Common myeloid progenitor, CD34-positive (primary cell): ENCODE results near the gene FDCSP.

Source experiments
- CTCF ChIA-PET: fragments of 350-600 bp; sonication (Branson Sonifier 250); formaldehyde crosslinking; loops from one replicate; lab custom pipeline; 2021; ENCODE audit warnings: antibody characterized with exemption; lab: Charles Lee
- POLR2A ChIA-PET: fragments of 350-600 bp; sonication (Branson Sonifier 250); formaldehyde crosslinking; loops from one replicate; lab custom pipeline; 2021; ENCODE audit warnings: antibody characterized with exemption; lab: Charles Lee
- DNase-seq, 3 donors: peaks; one replicate each; pipeline versions ENCODE4 v3.0.0 to v3.0.0-alpha.2; 2013
- H3K27ac ChIP-seq, 2 experiments: 1 replicate in 1 of 2; 2 replicates in 1 of 2; pipeline ENCODE4 v1.7.0; 2013; ENCODE audit warnings: inconsistent platforms in 2 of 2, low read length in 2 of 2, mild to moderate bottlenecking in 2 of 2, low read depth in 1 of 2, moderate library complexity in 1 of 2; ENCODE audit not compliant: severe bottlenecking in 2 of 2, insufficient read depth in 1 of 2, poor library complexity in 1 of 2
- H3K27me3 ChIP-seq, 5 experiments: replicated peaks in 2 of 5; 1 replicate in 3 of 5; 2 replicates in 2 of 5; pipeline versions ENCODE4 v1.6.1 to v1.7.0; 2013; ENCODE audit warnings: low read length in 4 of 5, mild to moderate bottlenecking in 2 of 5, moderate library complexity in 2 of 5, inconsistent platforms in 1 of 5; ENCODE audit not compliant: insufficient read depth in 5 of 5, control insufficient read depth in 4 of 5
- H3K36me3 ChIP-seq, 4 experiments: 1 replicate in 2 of 4; 2 replicates in 2 of 4; pipeline versions ENCODE4 v1.6.1 to v1.7.0; 2013; ENCODE audit warnings: low read length in 3 of 4, control low read depth in 1 of 4, mild to moderate bottlenecking in 1 of 4; ENCODE audit not compliant: control insufficient read depth in 4 of 4, insufficient read depth in 4 of 4
- H3K4me1 ChIP-seq, 4 experiments: 1 replicate in 3 of 4; 2 replicates in 1 of 4; pipeline versions ENCODE4 v1.6.1 to v1.7.1; 2013; ENCODE audit warnings: low read length in 3 of 4, mild to moderate bottlenecking in 3 of 4, control low read depth in 1 of 4, inconsistent platforms in 1 of 4, moderate library complexity in 1 of 4; ENCODE audit not compliant: control insufficient read depth in 4 of 4, insufficient read depth in 4 of 4; ENCODE audit errors: control extremely low read depth in 1 of 4
- H3K4me3 ChIP-seq, 7 experiments: 1 replicate in 4 of 7; 2 replicates in 3 of 7; pipeline versions ENCODE4 v1.5.1 to v1.7.0; 2013; ENCODE audit warnings: mild to moderate bottlenecking in 7 of 7, low read length in 6 of 7, moderate library complexity in 6 of 7, inconsistent platforms in 2 of 7, low read depth in 2 of 7, control low read depth in 1 of 7; ENCODE audit not compliant: insufficient read depth in 4 of 7, control insufficient read depth in 1 of 7; ENCODE audit errors: extremely low read depth in 1 of 7
- H3K9me3 ChIP-seq, 5 experiments: 1 replicate in 4 of 5; 2 replicates in 1 of 5; pipeline versions ENCODE4 v1.6.1 to v1.7.1; 2013; ENCODE audit warnings: low read length in 4 of 5, mild to moderate bottlenecking in 2 of 5, inconsistent platforms in 1 of 5, low read depth in 1 of 5, moderate library complexity in 1 of 5; ENCODE audit not compliant: control insufficient read depth in 4 of 5, insufficient read depth in 2 of 5; ENCODE audit errors: control extremely low read depth in 1 of 5
- WGBS: methylation state at CpG from one replicate; pipeline ENCODE4 v1.1.5; 2013; ENCODE audit not compliant: insufficient coverage; 5-methylcytosine and 5-hydroxymethylcytosine counted together

The FDCSP gene

GRCh38 chr4:70183168-70183939, 42.6 kb upstream of the FDCSP start:
- H3K27me3 ChIP-seq = no peaks in the 10 kb centered on the region
- no peak overlapping the region for H3K27ac ChIP-seq
- no peak overlapping the region for H3K4me3 ChIP-seq
- ChIA-PET POLR2A (no interaction called here), CTCF (interaction anchor here (1.0 to 1.8 kb wide), 3 partner anchors 21 to 493 kb away, joined by 3 to 7 read pairs (median 4); no protein-coding TSS in a partner anchor)
- DNase-seq = peak; percentile 57 to 77 (median 75)
- 31% methylated on average over 4 of the region's 6 CpGs for WGBS
- H3K9me3 ChIP-seq = no peaks in the 10 kb centered on the region
- H3K36me3 ChIP-seq = no peaks in the 10 kb centered on the region
- no peaks in the 10 kb centered on the region for H3K4me1 ChIP-seq

- H3K36me3 ChIP-seq = no peaks in the 10 kb centered on the region
- no peaks in the 10 kb centered on the region for H3K9me3 ChIP-seq
- ChIA-PET POLR2A (no interaction called here), CTCF (interaction anchor here (1.0 to 1.8 kb wide), 3 partner anchors 20 to 493 kb away, joined by 3 to 7 read pairs (median 4); no protein-coding TSS in a partner anchor)
- DNase-seq = no peak
- H3K27me3 ChIP-seq = no peaks in the 10 kb centered on the region
- no peaks in the 10 kb centered on the region for H3K4me1 ChIP-seq
- H3K4me3 ChIP-seq = no peak overlapping the region
- no peak overlapping the region for H3K27ac ChIP-seq
- no CpG with 5 or more reads among the region's 1 CpG for WGBS
These were observed 42.0 kb upstream of the FDCSP start for GRCh38 chr4:70183940-70184246.

GRCh38 chr4:70187216-70187615, 38.7 kb upstream of the FDCSP start:
- H3K9me3 ChIP-seq = no peaks in the 10 kb centered on the region
- no peaks in the 10 kb centered on the region for H3K27me3 ChIP-seq
- WGBS = no CpG with 5 or more reads among the region's 1 CpG
- H3K27ac ChIP-seq = no peak overlapping the region
- POLR2A ChIA-PET = no interaction called here
- H3K36me3 ChIP-seq = no peaks in the 10 kb centered on the region
- H3K4me1 ChIP-seq = no peaks in the 10 kb centered on the region
- CTCF ChIA-PET = no interaction called here
- no peak for DNase-seq
- no peak overlapping the region for H3K4me3 ChIP-seq

GRCh38 chr4:70190579-70190978, 35.3 kb upstream of the FDCSP start:
- Histone ChIP-seq H3K4me3 (no peak overlapping the region), H3K9me3 (no peaks in the 10 kb centered on the region), H3K4me1 (no peaks in the 10 kb centered on the region), H3K27ac (no peak overlapping the region), H3K27me3 (no peaks in the 10 kb centered on the region), H3K36me3 (no peaks in the 10 kb centered on the region)
- ChIA-PET CTCF (no interaction called here), POLR2A (no interaction called here)
- no CpG with 5 or more reads among the region's 1 CpG for WGBS
- no peak for DNase-seq

GRCh38 chr4:70191647-70192046, 34.3 kb upstream of the FDCSP start:
- no peak for DNase-seq
- H3K9me3 ChIP-seq = no peaks in the 10 kb centered on the region
- WGBS = no CpG with 5 or more reads among the region's 1 CpG
- H3K4me1 ChIP-seq = no peaks in the 10 kb centered on the region
- no peak overlapping the region for H3K27ac ChIP-seq
- no peaks in the 10 kb centered on the region for H3K27me3 ChIP-seq
- H3K4me3 ChIP-seq = no peak overlapping the region
- no peaks in the 10 kb centered on the region for H3K36me3 ChIP-seq
- POLR2A ChIA-PET = no interaction called here
- CTCF ChIA-PET = no interaction called here

GRCh38 chr4:70192895-70193294, 33.0 kb upstream of the FDCSP start:
- no peaks in the 10 kb centered on the region for H3K9me3 ChIP-seq
- no peaks in the 10 kb centered on the region for H3K4me1 ChIP-seq
- WGBS = no CpG with 5 or more reads among the region's 2 CpGs
- no peak for DNase-seq
- no peaks in the 10 kb centered on the region for H3K27me3 ChIP-seq
- no peaks in the 10 kb centered on the region for H3K36me3 ChIP-seq
- H3K4me3 ChIP-seq = no peak overlapping the region
- POLR2A ChIA-PET = no interaction called here
- no peak overlapping the region for H3K27ac ChIP-seq
- CTCF ChIA-PET = no interaction called here

GRCh38 chr4:70195425-70195824, 30.5 kb upstream of the FDCSP start, which contains the start of gene ODAM:
ODAM (plus strand) TSS chr4:70195725; CDS start chr4:70196544, 819 bp downstream.
- no peaks in the 10 kb centered on the region for H3K36me3 ChIP-seq
- H3K27me3 ChIP-seq = no peaks in the 10 kb centered on the region
- 100% methylated on average over 1 of the region's 1 CpG for WGBS
- no peaks in the 10 kb centered on the region for H3K9me3 ChIP-seq
- H3K4me1 ChIP-seq = no peaks in the 10 kb centered on the region
- POLR2A ChIA-PET = no interaction called here
- CTCF ChIA-PET = no interaction called here
- H3K4me3 ChIP-seq = no peak within 1 kb of the TSS
- no peak within 1 kb of the TSS for H3K27ac ChIP-seq
- DNase-seq = no peak
